D721Med (cell line): ENCODE data around the gene ITGBL1.

Source experiments
- DNase-seq: peaks from one replicate; pipeline ENCODE4 v3.0.0; 2011; ENCODE audit warnings: low spot score; ENCODE audit not compliant: insufficient read length
- FAIRE-seq: peaks from 2 replicates; lab custom pipeline; 2011; peaks lifted over from hg19 to GRCh38; lab: Jason Lieb, UNC
- CTCF ChIP-seq: IDR thresholded peaks from 2 replicates; pipeline ENCODE4 v1.5.1; 2012; ENCODE audit warnings: mild to moderate bottlenecking, control low read depth; ENCODE audit not compliant: insufficient read depth; ENCODE audit errors: missing control alignments

Gene ITGBL1

DNA sequence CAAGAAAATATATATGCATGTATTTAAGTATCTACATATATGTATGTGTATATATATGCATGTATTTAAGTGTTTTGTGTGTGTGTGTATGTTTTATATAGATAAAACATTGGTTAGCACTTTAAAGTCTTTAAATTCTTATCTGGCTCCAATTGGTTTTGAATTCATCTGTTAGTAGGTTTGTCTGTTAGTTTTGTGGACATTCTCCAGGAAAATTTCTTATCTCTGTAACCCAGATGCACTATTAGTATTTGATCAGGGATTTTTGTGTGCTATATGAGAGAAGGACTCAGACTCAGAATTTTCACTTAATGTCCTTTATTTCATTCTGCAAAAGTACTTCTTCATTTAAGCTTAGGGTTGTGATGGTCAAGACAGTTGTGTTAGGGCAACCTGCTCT lies 103.1 kb downstream of the ITGBL1 start:
- DNase-seq (no peak), FAIRE-seq (no peak)
- TF ChIP-seq CTCF: no peak

GRCh38 chr13:101556676-101557123 lies 104.2 kb downstream of the ITGBL1 start:
- FAIRE-seq: no peak
- DNase-seq: no peak
- TF ChIP-seq CTCF: no peak

DNA sequence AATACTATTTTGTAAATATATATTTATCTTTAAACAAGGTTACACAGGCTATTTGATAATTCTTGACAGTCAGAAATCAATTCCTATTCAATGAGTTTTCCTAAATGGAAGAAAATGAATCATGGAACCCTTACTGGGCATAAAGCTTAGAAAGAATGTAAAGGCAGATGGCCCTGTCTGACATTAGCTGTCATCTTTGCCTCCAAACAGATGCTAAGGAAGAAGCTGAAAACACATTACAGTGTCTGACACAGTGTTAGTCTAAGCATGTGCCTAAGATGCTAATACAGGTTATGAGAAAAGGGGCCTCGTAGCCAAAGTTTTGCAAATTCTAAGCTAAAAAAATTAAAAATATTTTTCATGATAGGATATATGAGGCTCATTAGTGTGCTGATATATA lies 112.8 kb downstream of the ITGBL1 start:
- DNase-seq: no peak
- no peak for TF ChIP-seq CTCF
- FAIRE-seq: peak; percentile 95

GRCh38 chr13:101567841-101568240 lies 115.4 kb downstream of the ITGBL1 start:
- DNase-seq: no peak
- TF ChIP-seq CTCF: no peak
- FAIRE-seq: peak; percentile 11

DNA sequence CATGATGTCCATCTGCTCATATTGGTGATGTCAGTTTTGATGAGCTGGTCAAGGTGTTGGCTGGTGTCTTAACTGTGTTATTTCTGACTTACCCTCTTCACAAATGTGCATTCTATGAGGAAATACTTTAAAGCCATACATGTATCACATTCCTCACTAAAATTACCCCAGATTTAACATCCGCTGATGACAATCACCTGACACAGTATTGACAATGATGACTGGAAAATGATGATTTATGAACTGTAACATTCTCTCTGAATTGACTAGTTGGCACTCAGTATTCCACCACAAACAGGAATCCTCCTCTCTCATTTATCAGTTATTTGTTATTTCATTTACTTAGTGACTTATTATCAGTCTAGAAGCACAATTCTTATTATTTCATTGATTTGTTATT lies 117.3 kb downstream of the ITGBL1 start:
- DNase-seq (no peak), FAIRE-seq (no peak)
- no peak for TF ChIP-seq CTCF

DNA sequence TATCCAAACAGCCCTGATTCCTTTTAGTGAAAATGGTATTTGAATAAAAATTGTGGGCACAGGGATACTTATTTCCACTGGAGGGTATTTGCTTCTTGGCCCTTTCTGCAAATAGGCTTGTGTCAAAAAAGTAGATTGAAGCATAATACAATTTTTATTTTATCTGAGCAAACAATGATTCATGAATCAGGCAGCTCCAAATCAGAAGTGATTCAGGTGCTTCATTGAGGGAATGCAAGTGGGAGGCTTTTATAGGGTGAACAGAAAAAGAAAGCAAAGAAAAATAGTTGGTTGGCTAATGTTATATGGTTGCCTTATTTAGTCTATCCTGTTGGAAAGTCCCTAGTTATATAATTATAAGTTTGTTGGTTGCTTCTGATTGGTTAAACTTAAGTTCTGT lies 117.9 kb downstream of the ITGBL1 start:
- FAIRE-seq (no peak), DNase-seq (no peak)
- no peak for TF ChIP-seq CTCF

DNA sequence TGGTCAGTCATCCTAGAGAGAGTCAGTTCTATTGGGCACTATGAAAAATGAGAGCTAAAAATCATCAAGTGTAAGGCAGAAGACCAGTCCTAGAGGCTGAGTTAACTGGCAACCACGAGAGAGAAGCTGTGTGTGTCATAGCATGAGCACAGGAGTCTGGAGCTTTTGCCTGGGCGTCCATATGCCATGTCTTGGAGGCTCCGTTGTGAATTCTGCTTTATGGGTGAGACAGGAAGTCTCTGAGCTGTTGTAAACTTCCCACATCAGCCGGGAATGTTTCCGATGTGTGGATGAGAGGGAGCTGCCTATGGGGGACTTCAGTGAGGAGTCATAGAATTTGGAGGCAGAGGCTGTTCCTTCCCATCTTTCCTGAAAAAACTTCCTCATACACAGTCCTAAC lies 120.0 kb downstream of the ITGBL1 start:
- DNase-seq (no peak), FAIRE-seq (no peak)
- no peak for TF ChIP-seq CTCF
